GM18508 (cell line): ENCODE measurements around the gene COX8A.
"Not testable (repeated sequence)": the region's sequence is repeated elsewhere in the genome, so short reads cannot be mapped to it uniquely, and the experiment has no call there.

Experiments used
- ATAC-seq: cut with Tn5 transposase; IDR thresholded peaks from one replicate; pipeline ENCODE4 v1.9.1; 2021; ENCODE audit warnings: moderate number of reproducible peaks; ENCODE audit not compliant: insufficient read depth, unreplicated experiment

Gene COX8A

GRCh38 chr11:63974259-63975143, at the start of gene COX8A:
Gene COX8A, plus strand, starts transcription at chr11:63974620. Its CDS starts 61 bp downstream, at chr11:63974681.
- peak; percentile 95 for ATAC-seq

DNA sequence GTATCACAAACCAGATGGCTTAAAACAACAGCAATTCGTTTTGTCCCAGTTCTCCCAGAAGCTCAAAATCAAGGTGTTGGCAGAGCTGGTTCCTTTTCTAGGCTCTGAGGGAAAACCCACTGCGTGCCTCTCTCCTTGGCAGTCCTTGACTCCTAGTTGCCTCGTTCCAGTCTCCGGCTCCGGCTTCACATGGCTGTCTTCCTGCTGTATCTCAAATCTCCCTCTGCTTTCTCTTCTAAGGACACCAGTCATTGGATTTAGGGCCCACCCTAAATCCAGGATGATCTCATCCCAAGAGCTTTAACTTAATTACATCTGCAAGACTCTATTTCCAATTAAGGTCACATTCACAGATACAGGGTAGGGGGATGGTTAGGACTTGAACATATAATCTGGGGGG, 44.8 kb upstream of the COX8A start:
- ATAC-seq: no peak

DNA sequence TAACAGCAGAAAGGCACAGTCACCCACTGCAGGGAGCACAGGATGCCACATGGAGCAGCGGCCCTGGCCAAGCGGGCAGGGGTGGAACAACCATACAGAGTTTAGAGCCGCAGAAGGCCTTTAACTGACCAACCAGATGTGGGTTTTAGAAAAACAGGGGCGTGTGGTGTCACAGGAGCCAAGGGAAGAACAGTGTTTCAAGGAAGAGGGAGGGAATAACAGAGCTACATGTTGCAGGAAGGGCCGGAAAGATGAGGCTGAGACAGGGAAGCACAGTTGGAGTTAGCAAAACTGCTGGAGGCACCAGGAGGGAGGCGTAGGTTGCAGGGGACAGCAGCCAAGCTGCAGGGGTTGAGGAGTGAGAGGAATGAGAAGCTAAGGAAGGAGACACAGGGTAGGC, 43.4 kb upstream of the COX8A start:
- no peak for ATAC-seq

DNA sequence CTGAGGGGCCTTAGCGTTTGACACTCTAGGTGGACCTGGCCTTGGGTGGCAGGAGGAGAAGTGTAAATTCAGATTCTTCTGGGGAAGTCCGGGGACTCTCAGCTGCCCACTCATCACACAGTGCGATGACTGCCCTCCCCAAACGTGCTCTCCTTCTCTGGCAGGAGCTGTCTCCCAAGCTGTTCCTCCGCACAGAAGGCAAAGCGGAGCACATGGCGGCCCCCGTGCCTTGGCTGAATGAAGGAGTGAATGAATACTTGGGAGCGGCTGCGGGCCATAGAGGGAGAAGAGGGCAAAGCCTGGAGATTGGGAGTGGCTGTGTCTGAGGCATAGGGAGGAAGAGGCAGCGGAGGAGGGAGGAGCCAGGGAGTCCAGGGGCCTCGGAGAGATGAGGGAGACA, 42.5 kb upstream of the COX8A start:
- ATAC-seq: no peak

DNA sequence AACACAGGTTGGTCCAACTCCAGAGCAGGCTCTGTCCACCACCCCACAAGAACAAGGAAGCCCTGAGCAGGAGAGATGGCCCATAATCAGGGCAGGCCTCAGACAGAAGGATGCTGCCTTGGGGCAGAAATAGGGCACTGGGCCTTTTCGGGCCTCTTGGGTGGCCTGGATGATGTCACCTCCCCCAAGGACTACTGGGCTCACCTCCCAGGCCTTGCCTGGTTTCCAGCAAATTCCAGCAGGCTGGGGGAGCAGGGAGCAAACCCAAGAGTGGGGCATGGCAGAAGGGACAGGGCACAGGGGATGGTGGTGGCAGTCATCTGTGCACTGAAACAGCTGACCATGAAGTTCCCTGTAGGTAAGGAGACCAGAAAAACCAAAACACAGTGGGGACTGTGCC, 41.0 kb upstream of the COX8A start:
- ATAC-seq: no peak

GRCh38 chr11:63937713-63938478, 36.5 kb upstream of the COX8A start:
- ATAC-seq: no peak

DNA sequence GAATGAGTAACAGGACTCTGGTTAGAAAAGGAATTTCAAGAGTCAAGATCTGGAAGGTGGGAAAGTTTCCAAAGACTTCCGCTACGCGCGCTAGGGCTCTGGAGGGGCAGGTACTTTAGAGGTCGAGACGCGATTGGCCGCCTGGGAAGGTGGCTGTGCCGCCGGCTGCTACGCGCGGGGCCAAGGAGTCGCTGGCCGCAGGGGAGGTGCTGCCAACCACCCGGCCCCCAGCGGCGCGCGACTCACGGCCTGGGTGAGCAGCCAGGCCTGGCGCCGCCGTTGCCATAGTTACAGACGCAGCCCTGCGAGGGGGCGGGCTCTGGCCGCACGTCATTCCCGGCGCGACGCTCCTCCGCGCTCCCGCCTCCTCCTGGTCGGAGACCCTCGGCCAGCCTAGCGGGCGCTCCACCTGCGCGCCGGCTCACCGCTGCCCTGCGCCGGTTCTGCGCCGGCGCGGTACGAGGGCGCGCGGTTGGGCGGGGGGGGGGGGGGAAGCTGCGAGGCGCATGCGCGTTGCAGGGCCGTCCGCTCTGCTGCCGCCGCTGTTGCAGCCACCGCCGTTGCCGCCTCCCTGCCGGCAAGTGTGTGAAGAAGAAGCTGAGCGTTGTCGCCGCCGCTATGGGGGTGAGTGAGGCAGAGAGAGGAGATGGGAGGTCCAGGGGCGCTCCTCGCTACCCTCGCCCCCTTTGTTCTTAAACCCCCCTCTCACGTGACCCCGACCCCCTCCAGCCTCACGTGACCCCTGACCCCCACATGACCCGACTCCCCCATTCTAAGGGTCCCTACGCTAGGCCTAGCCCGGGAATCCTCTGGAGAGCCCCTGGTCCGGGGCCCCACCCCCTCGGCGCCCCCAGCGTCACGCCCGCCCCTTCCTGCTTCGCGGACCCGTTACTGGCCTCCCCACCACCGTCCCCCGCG, 35.7 kb upstream of the COX8A start, which contains the start of gene NAA40:
NAA40 (plus strand) TSS at position 524 of the 918 bp plus-strand sequence; CDS start at position 619, 95 bp downstream.
- peak; percentile 71 for ATAC-seq

GRCh38 chr11:63939397-63939891, 35.0 kb upstream of the COX8A start:
- ATAC-seq: no peak

- no peak for ATAC-seq
These were observed 33.6 kb upstream of the COX8A start for GRCh38 chr11:63940786-63941185.

DNA sequence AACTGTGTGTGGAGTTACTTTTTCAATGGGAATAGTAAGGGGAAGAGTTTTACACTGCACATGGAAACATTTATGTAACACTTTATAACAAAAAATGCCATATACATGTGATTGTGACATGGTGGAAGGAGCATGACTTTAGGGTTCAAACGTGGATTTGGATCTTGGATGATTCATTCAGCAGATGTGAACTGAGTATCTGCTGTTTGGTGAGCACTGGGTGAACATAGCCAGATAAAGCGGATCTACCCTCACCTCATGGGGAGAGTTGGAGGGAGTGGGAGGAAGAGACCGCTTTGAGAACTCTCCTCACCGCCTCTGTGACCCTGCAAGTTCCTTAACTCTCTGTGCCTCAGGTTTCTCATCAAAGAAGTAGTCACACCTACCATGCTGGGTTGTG, 32.5 kb upstream of the COX8A start:
- no peak for ATAC-seq

DNA sequence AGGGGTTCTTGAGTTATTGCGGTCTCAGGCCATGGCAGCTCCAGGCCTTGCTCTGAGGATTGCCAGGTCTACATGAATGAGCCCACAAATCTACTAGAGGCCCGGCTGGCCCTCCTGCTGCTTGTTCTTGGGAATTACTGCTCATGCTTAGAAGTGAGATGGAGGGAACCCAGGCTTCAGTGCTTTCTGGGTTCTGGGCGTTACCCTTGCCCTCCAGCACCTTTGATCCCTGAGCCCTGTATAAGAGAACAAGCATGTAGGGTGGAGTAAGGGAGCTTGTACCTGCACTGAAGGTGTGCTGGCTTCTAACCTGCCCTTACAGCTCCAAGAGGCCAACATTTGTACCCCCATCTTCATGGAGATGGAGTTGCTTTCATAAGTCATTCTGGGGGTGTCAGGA, 31.6 kb upstream of the COX8A start:
- no peak for ATAC-seq

- ATAC-seq: no peak
These were observed 29.4 kb upstream of the COX8A start for GRCh38 chr11:63944987-63945386.

DNA sequence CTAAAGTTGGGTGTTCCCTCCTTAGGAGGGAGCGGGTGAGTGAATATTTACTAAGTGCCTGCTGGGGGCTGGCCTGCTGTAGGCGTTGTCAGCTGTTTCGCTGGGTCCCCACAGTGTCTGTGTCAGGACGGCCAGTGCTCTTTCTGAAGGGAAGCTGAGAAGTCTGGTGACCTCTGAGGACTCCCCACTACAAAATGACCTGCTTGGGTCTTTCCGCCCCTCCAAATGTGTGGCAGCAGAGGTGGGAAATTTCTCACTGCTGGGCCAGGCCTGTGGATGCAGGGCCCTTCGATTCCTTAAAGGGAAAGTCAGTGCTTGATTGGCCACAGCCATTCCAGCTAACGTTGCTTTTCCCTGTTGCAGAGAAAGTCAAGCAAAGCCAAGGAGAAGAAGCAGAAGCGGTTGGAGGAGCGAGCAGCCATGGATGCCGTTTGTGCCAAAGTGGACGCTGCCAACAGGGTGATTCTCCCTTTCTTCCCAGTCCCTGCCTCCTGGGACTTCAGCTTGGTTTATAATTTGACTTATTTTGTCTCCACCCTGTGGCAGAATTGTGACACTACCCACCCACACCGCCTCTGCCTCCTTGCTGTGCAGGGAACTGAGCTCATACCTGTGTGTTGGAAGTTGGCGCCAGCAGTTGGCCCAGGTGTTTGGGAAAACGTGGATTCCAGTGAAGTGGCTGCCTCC, 28.8 kb upstream of the COX8A start:
- no peak for ATAC-seq

GRCh38 chr11:63951779-63952536, 22.5 kb upstream of the COX8A start:
- no peak for ATAC-seq

DNA sequence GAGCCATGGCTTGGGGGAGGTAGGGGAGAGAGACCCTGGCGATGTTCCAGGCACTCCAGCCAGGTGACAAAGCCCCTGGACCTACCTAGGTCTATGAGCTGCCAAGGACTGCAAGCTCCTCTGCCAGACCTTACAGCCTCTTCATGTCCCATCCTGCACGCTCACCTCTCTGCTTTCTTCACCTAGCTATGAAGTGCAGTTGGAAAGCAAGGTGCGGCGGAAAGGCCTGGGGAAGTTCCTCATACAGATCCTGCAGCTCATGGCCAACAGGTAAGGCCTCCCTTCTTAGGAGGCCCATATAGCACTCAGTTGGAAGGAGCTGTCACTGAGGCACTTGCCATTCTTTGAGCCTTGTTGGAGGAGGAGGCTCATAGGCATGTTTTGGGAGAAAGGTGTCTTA, 21.9 kb upstream of the COX8A start:
- ATAC-seq: no peak

- ATAC-seq: no peak
These were observed 16.4 kb upstream of the COX8A start for GRCh38 chr11:63958008-63958407.

DNA sequence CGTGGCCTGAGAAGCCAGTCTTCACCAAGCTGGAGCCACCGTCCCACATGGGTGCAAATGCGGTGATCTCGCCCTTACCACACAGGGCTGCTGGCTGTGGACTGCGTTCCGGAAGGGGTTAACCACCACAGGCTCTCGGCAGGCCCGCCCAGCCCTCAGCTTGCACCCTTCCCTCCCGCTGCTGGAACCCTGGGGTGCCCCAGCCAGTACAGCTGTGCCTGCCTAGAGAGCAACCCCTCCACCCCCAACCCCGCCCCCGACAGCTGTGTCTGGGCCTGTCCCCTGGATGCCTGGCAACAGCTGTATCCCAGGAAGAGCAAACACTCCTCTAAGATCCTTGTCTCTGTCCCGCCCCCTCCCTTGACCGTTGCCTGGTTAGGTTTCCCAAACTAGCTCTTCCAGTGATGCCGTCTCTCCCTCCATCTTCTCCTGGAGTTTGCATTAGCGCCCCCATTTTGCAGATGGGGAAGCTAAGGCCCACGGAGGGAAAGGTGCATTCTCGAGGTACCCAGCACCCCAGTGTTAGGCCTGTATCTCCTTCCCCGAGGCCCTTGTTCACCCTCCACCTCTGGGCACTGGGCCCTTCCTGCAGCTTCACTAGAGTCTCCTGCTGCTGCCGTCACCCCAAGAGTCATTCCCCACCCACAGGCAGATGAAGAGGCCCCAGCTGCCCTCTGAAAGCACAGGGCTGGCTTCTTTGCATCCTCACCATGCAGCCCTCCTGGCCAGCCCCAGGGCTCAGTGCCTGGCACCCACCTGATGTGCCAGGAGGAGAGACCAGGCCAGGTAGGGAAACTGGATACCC, 12.6 kb upstream of the COX8A start:
- no peak for ATAC-seq

DNA sequence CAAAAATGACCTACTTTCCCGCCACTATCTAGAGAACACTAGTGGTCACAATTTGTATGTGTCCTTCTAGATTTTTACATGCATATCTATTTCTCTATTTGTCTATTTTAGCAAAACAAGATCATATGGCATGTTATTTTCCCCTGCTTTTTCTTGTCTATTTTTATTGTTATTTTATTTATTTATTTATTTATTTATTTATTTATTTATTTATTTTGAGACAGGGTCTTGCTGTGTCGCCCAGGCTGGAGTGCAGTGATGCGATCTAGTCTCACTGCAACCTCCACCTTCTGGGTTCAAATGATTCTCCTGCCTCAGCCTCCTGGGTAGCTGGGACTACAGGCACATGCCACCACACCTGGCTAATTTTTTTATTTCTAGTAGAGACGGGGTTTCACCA, 10.5 kb upstream of the COX8A start:
- ATAC-seq: not testable (repeated sequence)
